Small intestine (tissue), 7 donors: ENCODE results near the gene SDR42E2. TPM values are rescaled to one million over a fixed set of nuclear protein-coding genes. Genes with fewer than 3 reads are reported as not detected.
A peak's percentile ranks its signal among the peaks of the same experiment; 100 is the strongest.

Experiments
- DNase-seq, 2 donors: peaks; one replicate each; pipeline versions ENCODE4 v3.0.0 to v3.0.0-alpha.2; 2013
- FAIRE-seq: peaks from 2 replicates; lab custom pipeline; 2012; peaks lifted over from hg19 to GRCh38; lab: Jason Lieb, UNC
- H3K27ac ChIP-seq, 3 donors: one replicate each; pipeline ENCODE4 v1.5.1; 2013; ENCODE audit warnings: low read length in 2 of 3, mild to moderate bottlenecking in 2 of 3, control low read depth in 1 of 3, inconsistent platforms in 1 of 3, low read depth in 1 of 3, moderate library complexity in 1 of 3
- H3K27me3 ChIP-seq, 3 donors: one replicate each; pipeline ENCODE4 v1.6.1; 2013; ENCODE audit warnings: low read length in 3 of 3, inconsistent platforms in 1 of 3; ENCODE audit not compliant: control insufficient read depth in 3 of 3, insufficient read depth in 3 of 3
- H3K36me3 ChIP-seq, 3 donors: one replicate each; pipeline ENCODE4 v1.6.1; 2013; ENCODE audit warnings: low read length in 3 of 3, inconsistent platforms in 1 of 3, low read depth in 1 of 3, mild to moderate bottlenecking in 1 of 3, moderate library complexity in 1 of 3; ENCODE audit not compliant: control insufficient read depth in 3 of 3, insufficient read depth in 2 of 3
- H3K4me1 ChIP-seq, 3 donors: one replicate each; pipeline ENCODE4 v1.6.1; 2013; ENCODE audit warnings: low read length in 2 of 3, inconsistent platforms in 1 of 3, low read depth in 1 of 3, mild to moderate bottlenecking in 1 of 3, moderate library complexity in 1 of 3; ENCODE audit not compliant: control insufficient read depth in 3 of 3, insufficient read depth in 2 of 3
- H3K4me3 ChIP-seq, 3 donors: one replicate each; pipeline ENCODE4 v1.5.1; 2013; ENCODE audit warnings: low read length in 3 of 3, control low read depth in 1 of 3, inconsistent platforms in 1 of 3, low read depth in 1 of 3, mild to moderate bottlenecking in 1 of 3, moderate library complexity in 1 of 3
- H3K9me3 ChIP-seq, 2 donors: one replicate each; pipeline ENCODE4 v1.6.1; 2013; ENCODE audit warnings: low read depth in 1 of 2, low read length in 1 of 2; ENCODE audit not compliant: control insufficient read depth in 2 of 2, insufficient read depth in 1 of 2
- WGBS, 3 donors: extraction: QIAGEN DNeasy Blood & Tissue Kit; methylation state at CpG; one replicate each; pipeline ENCODE4 v1.1.7; 2013; 5-methylcytosine and 5-hydroxymethylcytosine counted together
- polyA plus RNA-seq, 4 donors: library from polyadenylated mRNA; stranded (reverse) in 3 of 4; unstranded in 1 of 4; fragments of 200-250 nt in 3 of 4; fragments of 120-200 nt in 1 of 4; gene quantifications; one replicate each; pipeline versions ENCODE4 v1.2.1 to v1.2.3, GENCODE V29; 2013
- donor health status: healthy with polysubstance abuse.
- donor health status: control.
- donor health status: control.
- donor health status: Bipolar disorder and iron deficiency.
- donor health status: healthy.

Gene SDR42E2
- polyA plus RNA-seq, 4 donors: 0.01 to 0.03 TPM; not detected in 2

GRCh38 chr16:22206842-22207714 is 44.8 kb downstream of the SDR42E2 start:
- no peaks in the 10 kb centered on the region for H3K9me3 ChIP-seq
- 7 to 10% (median 8%) methylated on average over 33 to 35 of the region's 35 CpGs for WGBS, 3 donors
- H3K27ac ChIP-seq: peak overlapping the region in 2 of 3 donors; percentile 88 to 89
- FAIRE-seq (no peak), DNase-seq (peak; percentile 62 to 71)
- peaks cover 0 to 24% (median 0%) of the 10 kb centered on the region in 3 donors for H3K36me3 ChIP-seq
- peaks cover 0 to 9% (median 5%) of the 10 kb centered on the region in 3 donors for H3K4me1 ChIP-seq
- H3K4me3 ChIP-seq: peak overlapping the region; percentile 72 to 87 (median 78)
- H3K27me3 ChIP-seq: no peaks in the 10 kb centered on the region

- Histone ChIP-seq H3K27ac (peak overlapping the region in 1 of 3 donors; percentile 89), H3K36me3 (peaks cover 0 to 31% (median 0%) of the 10 kb centered on the region in 3 donors), H3K9me3 (no peaks in the 10 kb centered on the region), H3K4me3 (peak overlapping the region; percentile 72 to 87 (median 78)), H3K27me3 (no peaks in the 10 kb centered on the region), H3K4me1 (peaks cover 0 to 9% (median 5%) of the 10 kb centered on the region in 3 donors)
- no peak for DNase-seq
- FAIRE-seq: no peak
- 59 to 67% (median 59%) methylated on average over 10 of the region's 10 CpGs for WGBS, 3 donors
Measured at GRCh38 chr16:22207715-22208360, 45.5 kb downstream of the SDR42E2 start.

DNA sequence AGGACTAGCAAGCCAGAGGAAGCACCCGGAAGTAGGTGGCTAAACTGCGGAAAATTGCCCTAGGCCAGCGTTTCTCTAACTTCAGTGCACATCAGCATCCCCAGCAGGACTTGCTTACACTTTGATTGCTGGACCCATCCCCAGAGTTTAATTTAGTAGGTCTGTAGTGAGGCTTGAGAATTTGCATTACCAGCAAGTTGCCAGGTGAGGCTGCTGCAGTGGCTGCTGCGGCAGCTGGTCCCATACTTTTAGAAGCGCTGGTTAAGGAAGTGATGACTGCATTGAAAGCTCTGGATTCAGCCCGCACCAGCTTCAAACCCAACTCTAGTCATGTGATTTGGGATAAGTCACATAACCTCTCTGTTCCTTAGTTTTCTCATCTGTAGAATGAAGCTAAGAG is 48.0 kb downstream of the SDR42E2 start:
- peaks cover 0 to 50% (median 0%) of the 10 kb centered on the region in 3 donors for H3K36me3 ChIP-seq
- H3K27me3 ChIP-seq: no peaks in the 10 kb centered on the region
- H3K4me3 ChIP-seq: no peak overlapping the region
- FAIRE-seq (no peak), DNase-seq (no peak)
- H3K9me3 ChIP-seq: no peaks in the 10 kb centered on the region
- H3K27ac ChIP-seq: no peak overlapping the region
- H3K4me1 ChIP-seq: peaks cover 0 to 5% (median under 1%) of the 10 kb centered on the region in 3 donors
- 92 to 97% (median 95%) methylated on average over 6 of the region's 6 CpGs for WGBS, 3 donors

DNA sequence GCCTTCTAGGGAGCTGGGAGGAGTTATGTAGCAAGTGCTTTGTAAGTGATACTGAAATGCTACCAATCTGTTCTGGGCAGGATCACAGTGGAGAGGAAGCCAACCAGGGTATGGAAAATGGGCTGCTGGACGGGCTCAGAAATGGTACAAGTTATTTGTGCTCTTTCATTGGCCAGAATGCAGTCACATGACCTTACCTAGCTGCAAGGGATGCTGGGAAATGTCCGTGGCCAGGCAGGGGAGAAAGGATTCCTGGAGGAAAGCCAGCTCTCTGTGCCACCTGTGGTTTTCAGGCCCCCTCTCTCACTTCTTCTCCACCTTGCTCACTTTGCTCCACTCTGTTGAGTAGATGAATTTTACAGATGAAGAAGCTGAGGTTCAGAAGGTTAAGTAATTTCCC is 48.5 kb downstream of the SDR42E2 start:
- 79 to 91% (median 81%) methylated on average over 2 of the region's 2 CpGs for WGBS, 3 donors
- DNase-seq: no peak
- peaks cover 0 to 5% (median 0%) of the 10 kb centered on the region in 3 donors for H3K4me1 ChIP-seq
- no peak overlapping the region for H3K4me3 ChIP-seq
- H3K27me3 ChIP-seq: no peaks in the 10 kb centered on the region
- no peak overlapping the region for H3K27ac ChIP-seq
- H3K36me3 ChIP-seq: peaks cover 0 to 50% (median 0%) of the 10 kb centered on the region in 3 donors
- no peaks in the 10 kb centered on the region for H3K9me3 ChIP-seq
- FAIRE-seq: no peak

DNA sequence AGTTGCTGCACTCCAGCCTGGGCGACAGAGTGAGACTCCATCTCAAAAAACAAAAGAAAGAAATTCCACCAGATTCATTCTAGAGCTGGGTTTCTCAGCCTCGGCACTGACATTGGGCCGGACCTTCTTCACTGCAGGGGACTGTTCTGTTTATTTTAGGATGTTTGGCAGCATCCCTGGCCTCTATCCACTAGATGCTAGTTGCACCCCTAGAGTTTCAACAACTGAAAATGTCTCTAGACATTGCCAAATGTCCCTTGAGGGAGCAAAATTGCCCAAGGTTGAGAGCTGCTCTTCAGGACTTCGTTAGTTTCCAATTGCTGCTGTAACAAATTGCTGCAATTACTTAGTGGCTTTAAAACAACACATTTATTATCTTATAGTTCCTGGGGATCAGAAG is 50.9 kb downstream of the SDR42E2 start:
- no peak for FAIRE-seq
- H3K27ac ChIP-seq: no peak overlapping the region
- 86 to 88% (median 86%) methylated on average over 4 of the region's 4 CpGs for WGBS, 3 donors

GRCh38 chr16:22213801-22214200 is 51.5 kb downstream of the SDR42E2 start:
- no peak for FAIRE-seq
- Histone ChIP-seq H3K27me3 (no peaks in the 10 kb centered on the region), H3K27ac (no peak overlapping the region), H3K36me3 (peaks cover 0 to 55% (median 0%) of the 10 kb centered on the region in 3 donors), H3K4me1 (no peaks in the 10 kb centered on the region), H3K9me3 (no peaks in the 10 kb centered on the region), H3K4me3 (no peak overlapping the region)
- 97 to 99% (median 98%) methylated on average over 3 of the region's 3 CpGs for WGBS, 3 donors
- no peak for DNase-seq

More for the DNA sequence above, 50.9 kb downstream of the SDR42E2 start:
- Histone ChIP-seq H3K36me3 (peaks cover 0 to 51% (median 0%) of the 10 kb centered on the region in 3 donors), H3K4me3 (no peak overlapping the region), H3K4me1 (no peaks in the 10 kb centered on the region), H3K27me3 (no peaks in the 10 kb centered on the region), H3K9me3 (no peaks in the 10 kb centered on the region)
- DNase-seq: no peak

- Histone ChIP-seq H3K36me3 (peaks cover 0 to 53% (median 0%) of the 10 kb centered on the region in 3 donors), H3K27me3 (no peaks in the 10 kb centered on the region), H3K4me1 (no peaks in the 10 kb centered on the region), H3K9me3 (no peaks in the 10 kb centered on the region), H3K4me3 (no peak overlapping the region), H3K27ac (no peak overlapping the region)
- WGBS, 3 donors: 89 to 97% (median 91%) methylated on average over 2 of the region's 2 CpGs
- DNase-seq: no peak
- FAIRE-seq: no peak
Measured at GRCh38 chr16:22214402-22214801, 52.1 kb downstream of the SDR42E2 start.

GRCh38 chr16:22214889-22215288 is 52.6 kb downstream of the SDR42E2 start:
- no peak for DNase-seq
- H3K4me3 ChIP-seq: no peak overlapping the region
- H3K27me3 ChIP-seq: no peaks in the 10 kb centered on the region
- H3K27ac ChIP-seq: no peak overlapping the region
- H3K4me1 ChIP-seq: no peaks in the 10 kb centered on the region
- WGBS, 3 donors: 81 to 87% (median 84%) methylated on average over 3 of the region's 3 CpGs
- peaks cover 0 to 50% (median 0%) of the 10 kb centered on the region in 3 donors for H3K36me3 ChIP-seq
- no peak for FAIRE-seq
- H3K9me3 ChIP-seq: peaks cover 0 to 3% of the 10 kb centered on the region in 2 donors
